SJCRH30 (cell line): Measurements from ENCODE around the gene NAV2. TPM values are rescaled to one million over a fixed set of nuclear protein-coding genes. Genes with fewer than 3 reads are reported as not detected.

Experiments used
- DNase-seq, 2 experiments: peaks; one replicate each; pipeline ENCODE4 v3.0.0-alpha.2; 2015 to 2020
- H3K27ac ChIP-seq: fragments of 250-450 bp; sonication (Bioruptor Pico); 2 replicates; pipeline ENCODE4 v1.5.1; 2020; ENCODE audit warnings: mild to moderate bottlenecking, moderate library complexity
- H3K27me3 ChIP-seq: fragments of 250-450 bp; sonication (Bioruptor Pico); 2 replicates; pipeline ENCODE4 v1.5.1; 2020; ENCODE audit warnings: mild to moderate bottlenecking, moderate library complexity
- H3K36me3 ChIP-seq: fragments of 250-450 bp; sonication (Bioruptor Pico); 2 replicates; pipeline ENCODE4 v1.5.1; 2020; ENCODE audit warnings: mild to moderate bottlenecking, moderate library complexity
- H3K4me1 ChIP-seq: fragments of 250-450 bp; sonication (Bioruptor Pico); 2 replicates; pipeline ENCODE4 v1.5.1; 2020; ENCODE audit warnings: mild to moderate bottlenecking, moderate library complexity
- H3K4me3 ChIP-seq: fragments of 250-450 bp; sonication (Bioruptor Pico); 2 replicates; pipeline ENCODE4 v1.5.1; 2020; ENCODE audit warnings: mild to moderate bottlenecking, moderate library complexity
- H3K9me3 ChIP-seq: fragments of 250-450 bp; sonication (Bioruptor Pico); replicated peaks from 2 replicates; pipeline ENCODE4 v1.5.1; 2020; ENCODE audit warnings: mild to moderate bottlenecking, moderate library complexity
- total RNA-seq: library from RNA; depleted of rRNA; stranded (reverse); fragments of >200 nt; shearing (Covaris generic); gene quantifications from 2 replicates; pipeline ENCODE4 v1.2.3, GENCODE V29; 2014

NAV2 gene
- total RNA-seq, 1 experiment from 2014 or later = 73.1 TPM

DNA sequence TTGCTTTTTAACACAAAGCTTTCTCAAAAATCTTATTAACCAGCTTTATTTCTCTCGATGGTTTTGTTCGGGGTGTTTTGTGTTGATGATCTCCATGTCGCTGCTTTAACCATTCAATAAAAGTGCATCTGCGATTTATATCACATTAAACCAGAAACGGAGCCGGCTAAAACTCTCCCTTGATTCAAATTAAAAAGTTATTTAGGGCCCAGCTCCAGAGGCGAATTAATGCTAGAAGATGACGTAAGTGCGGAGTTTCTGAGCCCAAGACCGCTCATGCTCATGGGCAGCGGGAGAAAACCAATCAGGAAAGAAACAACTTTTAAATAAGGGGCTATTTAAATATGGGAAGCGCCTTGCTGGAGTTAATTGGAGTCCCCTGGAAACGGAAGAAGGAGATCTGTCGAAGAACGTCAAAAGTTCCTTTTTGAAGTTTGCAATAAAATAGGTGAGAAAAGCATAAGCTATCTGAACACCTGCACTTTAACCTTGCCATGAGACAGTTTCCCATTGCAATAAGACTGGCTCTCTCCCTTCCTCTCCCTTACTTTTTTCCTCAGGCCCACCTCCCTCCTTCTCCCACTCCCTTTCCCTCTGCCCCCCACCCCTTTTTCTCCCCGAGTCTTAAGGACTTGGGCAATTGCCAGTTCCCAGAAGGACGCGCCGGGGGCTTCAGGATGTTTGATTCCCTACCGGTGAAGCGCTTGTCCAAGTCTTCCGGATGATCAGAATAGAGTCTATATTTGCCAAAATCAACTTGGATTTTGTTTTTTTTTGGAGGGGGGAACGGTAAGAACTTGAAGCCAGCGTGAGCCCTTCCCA is 449.5 kb downstream of the NAV2 start:
- no peaks in the 10 kb centered on the region for H3K27me3 ChIP-seq
- H3K4me3 ChIP-seq = peak overlapping the region; percentile 66
- H3K9me3 ChIP-seq = no peaks in the 10 kb centered on the region; the same call in 1 of the 2 replicates
- H3K36me3 ChIP-seq = no peaks in the 10 kb centered on the region
- peaks cover 20% of the 10 kb centered on the region for H3K4me1 ChIP-seq
- DNase-seq = peak; percentile 32 to 63
- H3K27ac ChIP-seq = peak overlapping the region; percentile 98

DNA sequence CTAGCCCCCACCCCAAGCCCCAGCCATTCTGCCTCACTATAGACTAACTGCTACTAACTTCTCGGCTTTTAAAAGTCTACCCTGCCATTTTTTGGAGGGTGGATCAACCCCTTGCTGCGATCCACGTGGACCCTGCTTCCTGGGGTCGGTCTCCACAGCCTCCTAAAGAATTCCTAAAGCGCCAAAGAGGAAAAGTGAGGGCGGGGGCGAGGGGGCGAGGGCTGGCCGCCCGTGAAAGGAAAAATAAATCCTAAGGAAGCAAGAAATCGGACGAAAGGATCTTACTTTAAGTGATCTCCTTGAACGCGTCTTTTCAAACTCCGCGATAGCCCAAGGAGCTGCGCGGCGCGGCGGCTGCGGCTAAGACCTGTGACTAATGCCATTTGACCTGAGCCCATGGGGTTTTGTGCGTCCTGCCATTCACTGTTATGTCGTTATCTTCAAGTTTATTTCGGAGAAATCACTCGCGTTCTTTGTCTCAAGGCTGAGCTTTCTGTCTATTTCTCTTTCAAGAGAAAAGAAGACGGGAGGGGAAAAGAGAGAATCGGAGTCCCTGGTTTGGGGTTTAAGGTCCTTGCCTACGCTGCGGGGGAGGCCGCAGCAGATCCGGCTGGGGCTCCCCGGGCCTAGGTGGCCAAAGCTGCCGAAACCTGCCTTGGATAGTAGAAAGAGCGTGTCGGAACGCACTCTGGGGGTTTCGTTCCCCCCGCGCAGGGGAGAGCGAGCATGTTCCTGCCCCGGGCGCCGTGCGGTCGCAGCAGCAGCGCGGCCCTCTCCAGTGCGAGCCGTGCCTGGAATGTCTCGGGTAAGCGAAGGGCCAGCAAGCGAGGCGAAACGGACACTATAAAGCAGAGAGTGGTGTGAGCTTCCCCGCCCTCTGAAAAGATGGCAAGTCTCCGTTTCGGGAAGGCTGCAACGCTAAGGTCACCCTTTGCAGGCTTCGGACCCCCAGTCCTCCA is 450.5 kb downstream of the NAV2 start:
- H3K36me3 ChIP-seq = no peaks in the 10 kb centered on the region
- H3K9me3 ChIP-seq = no peaks in the 10 kb centered on the region; the same call in 1 of the 2 replicates
- no peaks in the 10 kb centered on the region for H3K27me3 ChIP-seq
- peak overlapping the region; percentile 66 for H3K4me3 ChIP-seq
- H3K27ac ChIP-seq = peak overlapping the region; percentile 98
- DNase-seq = peak; percentile 63 to 67
- peaks cover 16% of the 10 kb centered on the region for H3K4me1 ChIP-seq

DNA sequence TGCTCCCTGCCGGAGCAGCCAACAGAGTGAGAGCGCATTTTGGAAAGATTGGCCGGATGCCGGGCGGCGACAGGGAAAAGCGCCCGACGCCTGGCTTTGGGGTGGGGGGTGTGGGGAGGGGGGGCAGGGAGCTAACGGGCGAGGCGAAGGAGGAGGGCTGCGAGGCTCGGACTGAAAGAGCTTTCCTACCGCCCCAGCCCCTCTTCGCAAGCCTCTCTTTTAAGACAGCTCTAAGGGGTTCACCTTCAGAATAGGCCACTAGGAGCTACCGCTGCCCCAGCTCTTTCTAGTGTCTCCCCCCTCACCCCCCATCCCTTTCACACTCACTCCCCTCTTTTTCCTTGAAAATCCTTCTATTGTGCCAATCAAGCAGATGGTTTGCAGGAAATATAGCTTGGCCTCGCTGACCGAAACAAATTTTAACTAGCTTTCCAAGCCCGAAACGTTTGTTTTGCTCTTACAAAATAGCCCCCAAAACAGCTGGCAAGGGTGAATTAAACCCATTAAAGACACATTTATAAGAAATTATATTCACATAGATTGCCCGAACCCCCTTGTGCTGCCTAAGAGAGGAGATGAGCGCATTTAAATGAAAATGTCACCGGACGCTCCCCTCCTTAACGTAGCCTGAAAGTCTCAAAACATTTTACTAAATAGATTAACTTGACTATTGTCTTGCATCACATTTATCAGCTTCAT is 451.3 kb downstream of the NAV2 start:
- Histone ChIP-seq H3K27ac (peak overlapping the region; percentile 98), H3K4me1 (peaks cover 11% of the 10 kb centered on the region), H3K4me3 (peak overlapping the region; percentile 66), H3K9me3 (no peaks in the 10 kb centered on the region; the same call in 1 of the 2 replicates), H3K36me3 (no peaks in the 10 kb centered on the region), H3K27me3 (no peaks in the 10 kb centered on the region)
- peak in 1 of 2 experiments; percentile 70 for DNase-seq
